ENCODE data around the gene F2R. TPM values are rescaled to one million over a fixed set of nuclear protein-coding genes. Genes with fewer than 3 reads are reported as not detected.

F2R gene
- total RNA-seq, 2 donors from 2014 or later: 4.5 to 10.6 TPM

Other genes starting within 250 kb of the F2R start
- not detected for gene F2RL2, start 92.7 kb upstream of the F2R start, total RNA-seq
- gene F2RL1, start 102.9 kb downstream of the F2R start, total RNA-seq: 1 to 10 TPM; 1.6 to 1.7 TPM
- 1 to 10 TPM; 1.7 to 1.9 TPM for gene S100Z, start 133.9 kb downstream of the F2R start, total RNA-seq
- under 1 TPM; 0.26 to 0.67 TPM for gene CRHBP, start 236.9 kb downstream of the F2R start, total RNA-seq

All from activated T-cell treated with anti-CD3 and anti-CD28 coated beads, Interleukin-2, amount 50 U/mL, for 72 hours (primary cell).